HL-60 (cell line): ENCODE measurements around the gene OPRD1.

ENCODE experiments used
- CTCF ChIP-seq: IDR thresholded peaks from one replicate; pipeline ENCODE4 v1.5.1; 2011; ENCODE audit warnings: low read length, control low read depth, inconsistent platforms; ENCODE audit not compliant: insufficient read depth
- POLR2AphosphoS5 ChIP-seq: IDR thresholded peaks from 2 replicates; pipeline ENCODE4 v1.6.1; 2012; ENCODE audit warnings: low read depth

GRCh38 chr1:28835237-28835650, 23.3 kb downstream of the OPRD1 start:
- TF ChIP-seq CTCF (no peak), POLR2AphosphoS5 (no peak)
